Activated T-cell treated with anti-CD3 and anti-CD28 coated beads for 4 hours (primary cell): ENCODE results near the gene GOLGA6A.

Experiments used
- DNase-seq: peaks from one replicate; pipeline ENCODE4 v3.0.0-alpha.2; 2020

The GOLGA6A gene

DNA sequence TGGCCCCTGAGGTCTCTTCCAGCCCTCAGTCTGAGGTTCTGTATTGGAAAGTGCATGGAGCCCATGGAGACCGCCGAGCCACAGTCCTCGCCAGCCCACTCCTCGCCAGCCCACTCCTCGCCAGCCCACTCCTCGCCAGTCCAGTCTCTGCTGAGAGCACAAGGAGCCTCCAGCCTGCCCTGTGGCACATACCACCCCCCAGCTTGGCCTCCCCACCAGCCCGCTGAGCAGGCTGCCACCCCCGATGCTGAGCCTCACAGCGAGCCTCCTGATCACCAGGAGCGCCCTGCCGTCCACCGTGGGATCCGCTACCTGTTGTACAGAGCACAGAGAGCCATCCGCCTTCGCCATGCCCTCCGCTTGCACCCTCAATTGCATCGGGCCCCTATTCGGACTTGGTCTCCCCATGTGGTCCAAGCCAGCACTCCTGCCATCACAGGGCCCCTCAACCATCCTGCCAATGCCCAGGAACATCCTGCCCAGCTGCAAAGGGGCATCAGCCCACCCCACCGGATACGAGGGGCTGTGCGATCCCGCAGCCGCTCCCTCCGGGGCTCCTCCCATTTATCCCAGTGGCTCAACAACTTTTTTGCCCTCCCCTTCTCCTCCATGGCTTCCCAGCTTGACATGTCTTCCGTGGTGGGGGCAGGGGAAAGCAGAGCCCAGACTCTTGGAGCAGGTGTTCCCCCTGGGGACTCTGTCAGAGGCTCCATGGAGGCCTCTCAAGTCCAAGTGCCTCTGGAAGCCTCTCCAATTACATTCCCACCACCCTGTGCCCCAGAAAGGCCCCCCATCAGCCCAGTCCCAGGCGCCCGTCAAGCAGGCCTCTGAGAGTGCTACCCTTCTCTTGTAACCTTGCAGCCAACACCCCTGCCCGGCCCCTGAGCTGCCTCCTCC lies 47.0 kb downstream of the GOLGA6A start:
- DNase-seq, result no peak

DNA sequence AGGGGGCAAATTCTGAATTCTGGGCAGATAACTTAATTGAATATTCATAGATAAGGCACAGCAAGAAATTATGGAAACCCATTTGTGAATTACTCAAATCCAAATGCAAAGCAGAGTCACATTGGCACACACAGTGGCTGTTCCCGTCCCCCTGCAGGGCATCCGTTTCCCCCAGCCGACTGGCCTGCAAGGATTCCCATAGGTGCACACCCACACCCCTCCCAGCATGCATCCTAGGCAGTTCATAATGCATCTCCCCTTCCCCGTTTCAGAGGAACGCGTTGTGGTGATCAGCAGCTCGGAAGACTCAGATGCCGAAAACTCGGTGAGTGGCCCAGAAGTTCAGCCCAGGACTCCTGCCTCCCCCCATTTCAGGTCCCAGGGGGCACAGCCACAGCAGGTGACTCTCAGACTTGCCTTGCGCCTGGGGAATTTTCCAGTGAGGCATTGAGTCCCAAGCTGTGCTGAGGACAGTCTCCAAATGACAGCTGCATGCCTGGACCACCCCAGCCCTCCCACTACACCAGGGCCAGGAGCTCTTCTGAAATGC lies 48.1 kb downstream of the GOLGA6A start:
- no peak for DNase-seq

DNA sequence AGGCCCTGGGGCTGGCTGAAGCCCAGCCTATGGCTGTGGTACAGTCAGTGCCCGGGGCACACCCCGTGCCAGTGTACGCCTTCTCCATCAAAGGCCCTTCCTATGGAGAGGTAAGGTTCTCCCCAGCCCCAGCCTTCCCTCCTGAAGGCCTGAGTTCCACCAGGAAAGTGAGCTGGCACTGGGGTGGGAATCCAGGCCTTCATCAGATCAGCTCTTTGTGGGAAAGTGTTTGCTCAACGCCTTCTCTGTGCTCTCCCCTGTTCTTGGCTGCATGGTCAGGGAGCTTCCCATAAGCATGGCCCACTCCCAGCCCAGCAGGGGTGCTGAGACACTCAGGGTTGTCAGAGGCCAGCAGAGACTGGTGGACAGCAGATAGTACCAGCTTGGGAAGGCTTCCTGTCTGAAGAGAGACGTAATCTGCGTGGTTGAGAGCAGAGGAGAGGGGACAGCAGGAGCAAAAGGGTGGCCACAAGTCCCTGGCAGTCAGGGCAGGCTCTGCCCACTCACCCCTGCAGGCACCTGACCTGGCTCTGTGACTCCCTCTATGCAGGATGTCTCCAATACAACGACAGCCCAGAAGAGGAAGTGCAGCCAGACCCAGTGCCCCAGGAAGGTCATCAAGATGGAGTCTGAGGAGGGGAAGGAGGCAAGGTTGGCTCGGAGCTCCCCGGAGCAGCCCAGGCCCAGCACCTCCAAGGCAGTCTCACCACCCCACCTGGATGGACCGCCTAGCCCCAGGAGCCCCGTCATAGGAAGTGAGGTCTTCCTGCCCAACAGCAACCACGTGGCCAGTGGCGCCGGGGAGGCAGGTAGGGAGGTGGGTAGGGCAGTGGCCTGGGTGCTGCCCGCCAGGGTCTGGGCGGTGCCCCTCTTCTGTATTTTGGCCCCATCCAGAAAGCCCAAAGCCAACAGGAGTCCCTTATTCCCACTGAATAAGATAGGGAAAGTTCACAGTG lies 49.5 kb downstream of the GOLGA6A start:
- no peak for DNase-seq

DNA sequence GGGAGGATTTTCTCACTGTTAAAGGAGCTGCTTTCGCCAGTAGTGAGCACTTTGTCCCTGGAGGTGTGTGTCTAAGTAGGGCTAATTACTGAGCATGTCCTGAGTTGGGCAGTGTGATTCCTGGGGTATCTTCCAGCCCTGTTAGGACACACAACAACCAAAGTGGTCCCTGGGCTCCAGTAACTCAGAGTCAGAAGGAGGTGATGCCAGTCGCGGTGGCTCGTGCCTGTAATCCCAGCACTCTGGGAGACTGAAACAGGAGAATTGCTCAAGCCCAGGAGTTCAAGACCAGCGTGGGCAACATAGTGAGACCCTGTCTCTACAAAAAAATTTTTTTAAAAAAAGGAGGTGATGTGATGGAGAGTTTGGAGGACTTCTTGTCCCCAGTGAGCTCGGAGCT lies 50.3 kb downstream of the GOLGA6A start:
- no peak for DNase-seq

DNA sequence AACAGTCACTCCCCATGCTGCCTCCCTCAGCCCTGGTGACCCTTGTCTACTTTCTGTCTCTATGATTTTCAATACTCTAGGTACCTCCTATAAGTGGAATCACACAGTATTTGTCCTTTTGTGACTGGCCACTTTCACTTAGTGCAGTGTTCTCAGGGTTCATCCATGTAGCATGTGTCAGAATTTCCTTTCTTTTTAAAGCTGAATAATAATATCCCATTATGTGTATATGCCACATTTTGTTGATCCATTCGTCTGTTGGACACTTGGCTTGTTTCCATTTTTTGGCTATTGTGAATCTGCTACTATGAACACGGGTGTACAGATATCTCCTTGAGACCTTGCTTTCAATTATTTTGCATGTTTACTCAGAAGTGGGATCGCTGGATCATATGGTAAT lies 53.7 kb downstream of the GOLGA6A start:
- DNase-seq, result no peak

DNA sequence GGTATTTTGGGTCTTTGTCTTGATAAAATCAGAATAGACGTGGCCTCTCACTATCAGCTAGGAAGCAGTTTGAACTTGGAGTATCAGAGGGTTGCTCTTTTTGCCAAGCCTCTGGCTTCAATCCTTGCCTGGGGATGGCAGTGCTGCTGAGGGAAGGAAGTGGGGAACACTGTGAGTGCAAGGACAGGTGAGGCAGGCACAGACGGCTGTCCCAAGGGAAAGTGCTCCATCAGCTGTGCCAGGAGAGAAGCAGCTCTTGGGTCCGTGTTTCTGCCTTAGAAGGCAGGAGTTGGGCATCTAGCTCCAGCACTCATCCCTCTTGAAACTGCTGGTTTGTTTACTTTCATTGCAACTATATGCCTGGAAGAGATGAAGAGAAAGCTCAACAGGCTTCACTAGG lies 54.7 kb downstream of the GOLGA6A start:
- no peak for DNase-seq

DNA sequence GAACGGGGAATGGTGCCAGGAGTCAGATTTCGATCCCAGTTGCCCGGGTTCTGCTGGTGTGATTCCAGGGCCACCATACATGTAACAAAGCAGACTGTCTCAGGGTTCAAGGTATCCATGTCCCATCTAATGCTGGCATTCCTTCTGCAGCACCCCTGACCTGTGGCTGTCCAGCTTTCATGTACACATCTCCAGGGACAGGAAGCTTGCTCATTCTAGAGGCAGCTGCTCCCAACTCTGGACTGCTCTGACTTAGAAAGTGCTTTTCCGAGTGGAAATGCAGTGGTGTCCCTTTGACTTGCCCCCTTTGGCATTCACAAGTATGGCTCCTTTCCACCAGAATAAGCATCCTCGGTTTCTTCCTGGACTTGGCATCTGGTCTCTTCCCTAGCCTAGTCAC lies 56.9 kb downstream of the GOLGA6A start:
- DNase-seq, result no peak

DNA sequence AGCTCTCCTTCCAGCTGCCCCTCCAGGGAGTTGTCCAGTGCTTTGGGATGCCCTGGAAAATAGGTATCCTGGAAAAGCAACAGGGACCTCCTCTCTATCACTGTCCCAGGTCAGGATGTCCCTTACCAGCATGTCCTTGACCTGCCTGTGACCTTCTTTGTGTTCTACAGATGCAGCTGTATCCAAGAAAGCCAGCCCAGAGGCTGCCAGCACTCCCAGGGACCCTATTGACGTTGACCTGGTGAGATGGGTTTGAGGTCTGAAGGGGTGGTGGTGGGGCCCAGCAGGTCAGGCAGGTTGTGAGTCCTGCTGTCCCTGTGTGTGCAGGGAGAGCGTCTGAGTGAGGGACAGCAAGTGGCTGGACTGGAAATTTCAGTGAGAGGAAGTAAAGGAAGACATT lies 57.7 kb downstream of the GOLGA6A start:
- DNase-seq, result no peak

DNA sequence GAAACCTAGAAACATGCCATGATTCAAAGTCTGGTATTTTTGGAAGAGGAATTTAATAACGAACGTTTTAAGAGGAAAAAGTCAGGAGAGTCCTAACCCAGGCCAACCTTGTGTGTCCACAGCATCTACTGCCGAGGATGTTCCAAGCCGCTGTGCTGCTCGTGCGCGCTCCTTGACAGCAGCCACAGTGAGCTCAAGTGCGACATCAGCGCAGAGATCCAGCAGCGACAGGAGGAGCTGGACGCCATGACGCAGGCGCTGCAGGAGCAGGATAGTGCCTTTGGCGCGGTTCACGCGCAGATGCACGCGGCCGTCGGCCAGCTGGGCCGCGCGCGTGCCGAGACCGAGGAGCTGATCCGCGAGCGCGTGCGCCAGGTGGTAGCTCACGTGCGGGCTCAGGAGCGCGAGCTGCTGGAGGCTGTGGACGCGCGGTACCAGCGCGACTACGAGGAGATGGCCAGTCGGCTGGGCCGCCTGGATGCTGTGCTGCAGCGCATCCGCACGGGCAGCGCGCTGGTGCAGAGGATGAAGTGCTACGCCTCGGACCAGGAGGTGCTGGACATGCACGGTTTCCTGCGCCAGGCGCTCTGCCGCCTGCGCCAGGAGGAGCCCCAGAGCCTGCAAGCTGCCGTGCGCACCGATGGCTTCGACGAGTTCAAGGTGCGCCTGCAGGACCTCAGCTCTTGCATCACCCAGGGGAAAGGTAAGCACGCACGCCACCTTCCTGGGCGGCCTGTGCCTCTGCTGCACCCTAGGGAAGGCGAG lies 59.5 kb downstream of the GOLGA6A start:
- no peak for DNase-seq
